DMS153 treated with DMSO at 0.1 percent for 48 hours (cell line): ENCODE results near the gene TCF4.

Experiments used
- DNase-seq: peaks from one replicate; lab custom pipeline; 2025; ENCODE audit not compliant: unreplicated experiment; lab: John Stamatoyannopoulos, UW

Gene TCF4

DNA sequence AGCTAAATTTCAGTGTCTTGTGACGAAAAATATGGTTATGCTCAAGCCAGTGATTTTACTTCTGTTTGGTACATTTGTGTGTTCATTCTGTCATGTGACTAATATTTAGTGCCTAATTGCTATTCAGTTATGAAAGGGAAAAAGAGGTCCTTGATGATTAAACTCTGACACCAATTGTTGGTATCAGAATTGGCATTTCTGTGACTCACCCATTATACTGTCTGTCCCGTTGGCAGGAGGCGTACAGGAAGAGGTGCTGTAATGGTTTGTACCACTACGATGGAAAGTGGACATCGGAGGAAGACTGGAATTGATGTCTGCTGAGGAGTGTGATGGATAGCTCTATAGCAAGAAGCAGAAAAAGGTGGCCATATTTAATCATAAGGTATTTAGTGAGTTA is 318.4 kb downstream of the TCF4 start:
- DNase-seq = no peak

DNA sequence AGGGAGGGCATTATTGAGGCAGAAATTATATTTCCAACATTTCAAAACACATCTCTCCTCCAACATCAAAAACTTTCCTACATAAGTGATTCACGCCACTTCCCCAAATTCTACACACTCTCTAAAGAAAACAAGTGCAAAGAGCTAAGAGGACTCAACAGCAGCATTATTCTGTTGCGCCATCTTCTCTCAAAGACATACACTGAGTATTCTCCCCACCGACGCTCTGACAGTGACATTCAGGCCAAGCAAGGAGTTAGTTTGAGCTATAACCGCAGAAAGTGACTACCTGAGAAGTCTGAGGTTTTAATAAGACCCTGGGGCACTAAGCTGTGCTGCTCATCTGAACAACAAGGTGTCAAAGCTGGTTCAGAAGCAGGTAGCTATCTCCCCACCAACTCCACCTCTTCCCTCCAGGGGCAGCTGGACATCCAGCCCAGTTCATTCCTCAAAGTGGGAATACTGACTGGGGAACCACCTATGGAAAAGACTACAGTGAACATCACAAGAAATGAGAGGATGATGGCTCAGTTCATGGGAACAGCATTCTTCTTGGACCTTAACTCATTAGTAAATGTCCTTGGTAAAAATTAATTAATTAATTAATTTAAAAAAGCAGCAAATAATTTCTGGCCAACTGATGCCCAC is 319.2 kb downstream of the TCF4 start:
- no peak for DNase-seq

- no peak for DNase-seq
These were observed 319.8 kb downstream of the TCF4 start for GRCh38 chr18:55268151-55268601.

DNA sequence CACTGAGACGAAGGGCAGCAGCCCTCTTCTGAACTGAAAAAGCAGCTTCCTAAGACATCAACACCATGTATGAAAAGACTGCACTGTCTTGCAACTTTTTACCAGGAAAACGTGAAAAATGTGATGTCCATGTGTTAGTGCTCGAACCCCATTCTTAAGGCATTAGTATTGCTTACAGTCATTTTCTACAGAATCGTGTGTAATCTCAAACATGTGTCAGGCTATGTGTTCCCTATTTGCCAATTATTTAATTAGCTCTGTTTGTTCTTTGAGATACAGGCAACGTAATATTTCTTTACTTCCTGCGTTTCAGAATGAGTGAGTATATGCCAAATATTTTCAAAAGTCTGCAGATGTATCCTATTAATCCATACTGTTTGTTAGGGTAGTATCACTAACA is 321.0 kb downstream of the TCF4 start:
- DNase-seq = no peak

- no peak for DNase-seq
These were observed 322.0 kb downstream of the TCF4 start for GRCh38 chr18:55265984-55266383.

DNA sequence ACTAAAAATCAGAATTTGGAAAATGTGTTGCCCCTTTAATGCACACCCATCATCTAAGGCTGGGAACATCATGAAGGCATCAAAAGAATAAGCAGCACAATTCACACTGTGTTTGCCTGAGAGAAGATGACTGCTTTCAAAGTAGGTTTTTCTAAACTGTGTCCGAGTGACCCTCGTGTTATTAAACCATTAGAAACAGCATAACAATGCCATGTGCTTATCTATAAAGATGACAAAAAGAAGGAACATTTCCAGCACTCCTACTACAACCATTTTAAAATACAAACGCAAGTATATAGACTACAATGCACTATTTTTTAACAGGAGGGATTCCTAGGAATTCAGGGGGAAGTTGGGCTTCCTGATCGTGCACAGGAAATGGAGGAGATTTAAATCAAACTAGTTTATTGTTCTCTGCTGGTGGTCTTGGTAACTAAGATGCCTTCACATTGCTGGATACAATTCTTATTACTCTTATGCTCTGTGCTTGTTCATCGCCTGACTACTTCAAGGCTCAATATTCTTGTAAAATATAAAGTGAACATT is 322.8 kb downstream of the TCF4 start:
- no peak for DNase-seq

- DNase-seq = no peak
These were observed 323.9 kb downstream of the TCF4 start for GRCh38 chr18:55264108-55264507.

GRCh38 chr18:55262021-55262560 is 325.9 kb downstream of the TCF4 start:
- no peak for DNase-seq

DNA sequence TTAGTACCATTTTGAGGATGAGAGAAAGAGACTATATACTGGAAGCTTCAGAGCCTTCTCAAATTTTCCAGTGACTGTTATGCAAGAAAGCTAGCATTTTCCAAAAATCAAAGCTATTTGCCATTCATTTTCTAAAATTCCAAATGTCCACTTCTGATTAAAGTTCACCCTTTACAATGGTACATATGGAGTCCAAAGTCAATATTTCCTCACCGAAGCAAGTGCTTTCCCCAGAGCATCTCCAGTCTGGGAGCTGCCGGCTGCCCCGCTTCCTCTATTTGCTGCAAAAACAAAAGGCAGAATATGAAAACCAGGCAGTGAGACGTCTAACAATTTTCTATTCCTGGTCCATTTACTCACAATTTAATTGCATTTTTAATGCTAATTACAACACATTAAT is 326.7 kb downstream of the TCF4 start:
- DNase-seq = no peak

GRCh38 chr18:55258088-55258487 is 329.9 kb downstream of the TCF4 start:
- no peak for DNase-seq

GRCh38 chr18:55256929-55257289 is 331.1 kb downstream of the TCF4 start:
- no peak for DNase-seq

DNA sequence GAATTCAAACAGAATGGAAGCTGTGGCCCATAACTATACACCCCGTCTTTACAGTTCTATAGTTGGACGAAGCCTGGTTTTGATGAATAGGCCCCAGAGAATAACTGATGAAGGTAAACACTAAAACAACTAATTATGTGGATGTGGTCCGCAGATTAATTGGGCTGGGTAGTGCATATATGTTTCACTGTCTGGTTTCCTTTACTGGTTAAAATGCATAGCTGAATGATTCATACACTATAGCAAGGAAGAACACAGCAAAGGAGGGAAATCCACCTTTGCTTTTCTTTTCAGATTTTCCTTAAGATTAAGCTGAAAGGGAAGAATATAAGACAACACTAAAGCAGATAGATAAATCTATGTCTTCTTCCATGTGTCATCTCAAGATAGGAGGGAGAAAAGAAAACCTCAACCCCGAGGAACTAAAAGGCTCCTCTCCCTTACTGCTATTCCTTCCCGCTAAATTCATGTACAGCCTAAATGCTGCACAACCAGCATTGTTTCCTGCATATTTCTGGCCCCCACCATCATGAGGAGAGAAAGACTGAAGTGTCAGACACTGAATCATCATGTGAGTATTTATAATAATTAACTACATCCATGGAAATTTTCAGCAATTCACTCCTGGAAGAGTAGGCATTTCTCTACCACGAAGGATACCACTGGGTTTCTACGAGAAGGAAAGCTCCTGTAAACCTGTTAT is 331.6 kb downstream of the TCF4 start:
- DNase-seq = no peak

GRCh38 chr18:55253814-55254213 is 334.2 kb downstream of the TCF4 start:
- no peak for DNase-seq

DNA sequence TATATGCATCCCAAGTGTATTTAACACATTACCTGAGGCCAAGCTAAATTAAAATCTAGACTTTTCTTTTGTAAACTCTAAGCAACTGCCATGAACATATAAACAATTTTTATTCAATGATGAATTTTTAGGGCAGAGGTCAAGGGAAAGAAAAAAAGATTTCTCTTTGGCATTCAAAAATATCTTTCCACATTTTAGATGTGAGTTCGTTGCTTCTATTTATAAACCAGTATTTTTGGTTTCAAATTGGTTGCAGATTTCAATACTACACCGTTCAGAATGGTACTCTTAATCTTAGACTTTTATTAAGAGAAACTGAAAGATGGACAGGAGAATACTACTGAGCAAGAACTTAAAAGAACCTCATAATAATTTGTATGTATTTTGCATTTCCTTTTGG is 335.1 kb downstream of the TCF4 start:
- no peak for DNase-seq

DNA sequence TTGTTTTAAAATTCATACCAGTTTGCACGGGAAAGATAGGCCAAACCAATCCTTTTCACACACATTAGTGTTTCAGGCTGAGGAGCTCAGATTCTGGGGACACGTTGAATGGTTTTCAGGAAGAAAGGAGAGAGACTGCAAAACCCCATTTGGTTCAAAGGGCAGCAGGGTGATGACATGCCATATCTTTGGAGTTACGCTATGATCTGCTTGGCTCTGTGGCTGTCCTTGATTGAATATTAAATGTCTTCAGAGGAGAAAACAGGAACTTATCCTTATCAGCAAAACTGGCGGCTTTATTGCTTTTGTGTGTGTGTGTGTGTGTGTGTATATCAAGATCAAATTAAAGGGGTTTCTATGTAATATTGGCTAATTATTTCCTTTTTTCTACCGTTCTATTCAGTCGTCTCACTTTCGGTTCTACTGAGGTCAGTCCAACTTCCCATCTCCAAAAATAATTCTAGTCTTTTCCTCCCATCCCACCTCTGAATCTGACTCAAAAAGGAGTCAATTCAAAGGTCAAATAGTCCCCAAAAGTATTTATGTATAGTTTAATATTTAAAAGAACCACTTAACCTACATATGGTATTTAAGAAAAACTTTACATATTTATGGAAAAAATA is 335.8 kb downstream of the TCF4 start:
- DNase-seq = no peak

- peak; percentile 54 for DNase-seq
These were observed 336.6 kb downstream of the TCF4 start for GRCh38 chr18:55251254-55251971.

DNA sequence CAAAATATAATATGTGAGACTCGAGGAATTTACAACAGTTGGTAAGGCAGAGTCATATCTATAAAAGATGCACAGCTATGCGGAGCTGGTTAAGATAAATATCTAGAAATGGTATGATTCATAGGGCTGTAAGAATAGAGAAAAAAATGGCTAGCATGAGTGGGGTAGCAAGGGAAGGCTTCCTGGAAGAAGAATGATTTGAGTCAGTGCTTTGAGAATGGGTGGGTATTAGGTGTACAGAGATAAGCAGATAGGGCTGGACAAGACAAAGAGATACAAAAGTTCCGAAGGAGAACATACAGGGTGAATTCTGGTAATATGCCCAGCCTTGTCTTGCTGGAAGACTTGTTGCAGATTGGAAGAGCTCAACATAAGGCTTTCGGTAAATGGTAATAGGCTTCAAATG is 337.2 kb downstream of the TCF4 start:
- no peak for DNase-seq

DNA sequence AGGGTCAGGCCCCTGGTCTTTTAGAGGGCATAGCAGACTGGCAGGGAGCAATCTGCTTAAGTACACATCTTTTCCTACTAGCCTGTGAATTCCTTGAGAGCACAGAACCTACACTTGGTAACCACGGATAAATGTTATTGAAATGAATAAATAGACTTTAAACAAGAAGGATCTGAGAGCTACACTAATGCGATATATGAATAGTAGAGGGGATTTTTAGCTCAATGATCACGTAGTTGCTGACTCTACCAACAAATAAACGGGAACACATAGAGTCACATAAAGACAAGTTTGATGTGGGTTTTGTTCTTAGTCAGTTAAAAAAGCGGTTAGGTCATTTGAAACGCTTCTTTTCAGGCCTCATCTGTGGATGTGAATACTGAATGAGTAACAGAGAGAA is 338.4 kb downstream of the TCF4 start:
- DNase-seq = no peak

GRCh38 chr18:55248495-55248894 is 339.5 kb downstream of the TCF4 start:
- no peak for DNase-seq

GRCh38 chr18:55247032-55247431 is 341.0 kb downstream of the TCF4 start:
- DNase-seq = no peak

- DNase-seq = no peak
These were observed 341.7 kb downstream of the TCF4 start for GRCh38 chr18:55246278-55246677.
